ENCODE measurements around the gene PLCL1. TPM values are rescaled to one million over a fixed set of nuclear protein-coding genes. Genes with fewer than 3 reads are reported as not detected.
A peak's percentile ranks its signal among the peaks of the same experiment; 100 is the strongest.

Gene PLCL1
- total and polyA plus RNA-seq, 2 donors (not counting 3 experiments of a cell fraction or from before 2014, with no cell fraction given): 0.79 to 3.4 TPM

GRCh38 chr2:197805715-197806633 lies 1.6 kb downstream of the PLCL1 start:
- ChIA-PET POLR2A (no interaction called here), CTCF (interaction anchor here (0.7 to 6.5 kb wide), 4 partner anchors 105 to 491 kb away, joined by 3 to 88 read pairs (median 3); no protein-coding TSS in a partner anchor)
- peak; percentile 21 for DNase-seq (ENCODE audit: low read depth, low spot score)
- H3K79me2 ChIP-seq (ENCODE audit: control insufficient read depth, insufficient read depth, low read length): no peaks in the 10 kb centered on the region
- peak overlapping the region; percentile 42 to 78 (median 47) for H3K4me3 ChIP-seq (replicated peaks in 1 of 3; ENCODE audit: insufficient read depth in 1 of 3, low read depth in 1 of 3, low read length in 3 of 3)
- no peak overlapping the region for H3K9ac ChIP-seq (replicated peaks; ENCODE audit: extremely low read depth, insufficient read depth, low read length)
- H3K4me2 ChIP-seq (ENCODE audit: insufficient read depth, low read length): peak overlapping the region; percentile 92
- no peak overlapping the region for H3K27ac ChIP-seq (ENCODE audit: insufficient read depth, low read depth, low read length)
- intact Hi-C loops (cut with micrococcal nuclease): loop anchor here (1.0 to 10.0 kb wide), 3 partner anchors 7 to 1659 kb away; no protein-coding TSS in a partner anchor
- FAIRE-seq: no peak
- dilution Hi-C loops (cut with MboI; ENCODE audit: extremely low pct_ligation_motif_present, low sequenced_read_pairs): no loop called here
- H4K20me1 ChIP-seq (replicated peaks; ENCODE audit: control insufficient read depth, extremely low read depth, insufficient read depth, low read length): no peaks in the 10 kb centered on the region
- peaks cover 14% of the 10 kb centered on the region for H3K4me1 ChIP-seq (ENCODE audit: control insufficient read depth, extremely low read depth, insufficient read depth, low read length)
- H3K36me3 ChIP-seq (ENCODE audit: control insufficient read depth in 2 of 2, extremely low read depth in 1 of 2, insufficient read depth in 2 of 2, low read length in 2 of 2): no peaks in the 10 kb centered on the region
- H2AFZ ChIP-seq (ENCODE audit: low read depth, low read length): peak overlapping the region; percentile 79
- H3K9me3 ChIP-seq (replicated peaks; ENCODE audit: control insufficient read depth, insufficient read depth, low read length): no peaks in the 10 kb centered on the region
- BruUV-seq (replicated peaks): TSS peak; percentile 32
- no peaks in the 10 kb centered on the region for H3K9me1 ChIP-seq (replicated peaks; ENCODE audit: control insufficient read depth, extremely low read depth, insufficient read depth, low read length)
- no peaks in the 10 kb centered on the region for H3K27me3 ChIP-seq (ENCODE audit: control insufficient read depth in 2 of 2, insufficient read depth in 2 of 2, low read length in 2 of 2)
- TF ChIP-seq FOS (IDR thresholded peaks at IDR 0.05; ENCODE audit: borderline replicate concordance, insufficient read depth, low read length): no peak
- no peak for TF ChIP-seq POLR2AphosphoS5 (IDR thresholded peaks at IDR 0.05; ENCODE audit: insufficient read depth, low read depth, low read length)
- no peak for TF ChIP-seq CTCF (IDR thresholded peaks at IDR 0.05; ENCODE audit: extremely low read depth in 1 of 2, insufficient read depth in 1 of 2, low read depth in 1 of 2, low read length in 2 of 2)
- TF ChIP-seq, protein P1, sequence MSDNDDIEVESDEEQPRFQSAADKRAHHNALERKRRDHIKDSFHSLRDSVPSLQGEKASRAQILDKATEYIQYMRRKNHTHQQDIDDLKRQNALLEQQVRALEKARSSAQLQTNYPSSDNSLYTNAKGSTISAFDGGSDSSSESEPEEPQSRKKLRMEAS (IDR thresholded peaks at IDR 0.05; ENCODE audit: insufficient read depth, insufficient read length): no peak
- no peak for TF ChIP-seq JUN (IDR thresholded peaks at IDR 0.05; ENCODE audit: borderline replicate concordance, insufficient read depth, insufficient read length, low read depth)
